Stromal cell of bone marrow (primary cell): ENCODE results near the gene SIK1.
"Not testable (repeated sequence)": the region's sequence is repeated elsewhere in the genome, so short reads cannot be mapped to it uniquely, and the experiment has no call there.

ENCODE experiments used
- DNase-seq: peaks from one replicate; pipeline ENCODE4 v3.0.0-alpha.2; 2012; ENCODE audit warnings: low read depth

The SIK1 gene

DNA sequence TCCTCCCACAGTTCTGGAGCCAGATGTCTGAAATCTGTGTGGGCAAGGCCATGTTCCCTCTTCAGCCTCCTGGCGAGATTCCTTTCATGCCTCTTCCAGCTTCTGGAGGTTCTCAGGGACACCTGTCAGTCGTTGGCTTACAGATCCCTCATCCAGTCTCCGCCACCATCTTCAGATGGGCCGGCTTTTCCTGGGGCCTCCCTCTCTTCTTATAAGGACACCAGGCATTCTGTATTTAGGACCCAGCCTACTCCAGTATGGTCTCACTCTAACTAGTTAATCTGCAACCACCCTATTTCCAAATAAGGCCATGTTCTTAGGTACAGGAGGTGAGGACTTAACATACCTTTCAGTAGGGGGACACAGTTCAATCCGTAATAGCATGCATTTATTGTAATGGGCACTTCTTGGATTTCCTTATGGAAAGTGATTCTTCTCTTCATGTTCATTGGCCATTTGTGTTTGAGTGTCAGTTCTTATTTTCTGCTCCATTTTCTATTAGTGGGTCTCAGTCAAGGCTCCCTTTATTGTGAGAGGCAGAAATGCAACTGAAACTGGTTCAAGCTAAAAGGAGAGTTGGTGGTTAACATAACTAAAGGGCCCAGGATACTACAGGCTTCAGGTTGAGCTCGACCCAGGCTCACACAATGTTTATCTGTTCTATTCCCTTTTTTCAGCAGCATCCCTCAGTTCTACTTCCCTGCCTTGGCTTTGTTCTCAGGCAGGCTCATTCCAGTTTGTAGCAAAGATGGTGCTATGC lies 12.6 kb upstream of the SIK1 start:
- DNase-seq = not testable (repeated sequence)

DNA sequence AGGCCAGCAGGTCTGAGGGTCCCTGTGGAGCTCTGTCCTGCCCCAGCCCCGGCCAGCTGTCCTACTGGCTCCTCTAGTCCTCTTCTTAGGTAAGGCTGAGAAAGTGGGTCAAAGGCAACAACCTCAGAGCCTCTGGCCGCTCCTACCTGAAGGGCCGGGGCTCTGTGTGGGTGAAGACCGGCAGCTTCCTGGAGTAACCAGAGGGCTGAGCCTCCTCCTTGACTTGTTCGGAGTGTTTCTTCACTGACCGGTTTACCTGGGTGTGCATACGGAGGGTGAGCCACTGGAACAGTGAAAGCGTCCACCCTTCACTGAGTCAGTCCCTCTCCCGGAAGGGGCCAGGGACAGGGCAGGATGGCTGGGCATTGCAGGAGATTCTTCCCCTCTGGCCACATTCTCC lies 9.3 kb upstream of the SIK1 start:
- DNase-seq = not testable (repeated sequence)

DNA sequence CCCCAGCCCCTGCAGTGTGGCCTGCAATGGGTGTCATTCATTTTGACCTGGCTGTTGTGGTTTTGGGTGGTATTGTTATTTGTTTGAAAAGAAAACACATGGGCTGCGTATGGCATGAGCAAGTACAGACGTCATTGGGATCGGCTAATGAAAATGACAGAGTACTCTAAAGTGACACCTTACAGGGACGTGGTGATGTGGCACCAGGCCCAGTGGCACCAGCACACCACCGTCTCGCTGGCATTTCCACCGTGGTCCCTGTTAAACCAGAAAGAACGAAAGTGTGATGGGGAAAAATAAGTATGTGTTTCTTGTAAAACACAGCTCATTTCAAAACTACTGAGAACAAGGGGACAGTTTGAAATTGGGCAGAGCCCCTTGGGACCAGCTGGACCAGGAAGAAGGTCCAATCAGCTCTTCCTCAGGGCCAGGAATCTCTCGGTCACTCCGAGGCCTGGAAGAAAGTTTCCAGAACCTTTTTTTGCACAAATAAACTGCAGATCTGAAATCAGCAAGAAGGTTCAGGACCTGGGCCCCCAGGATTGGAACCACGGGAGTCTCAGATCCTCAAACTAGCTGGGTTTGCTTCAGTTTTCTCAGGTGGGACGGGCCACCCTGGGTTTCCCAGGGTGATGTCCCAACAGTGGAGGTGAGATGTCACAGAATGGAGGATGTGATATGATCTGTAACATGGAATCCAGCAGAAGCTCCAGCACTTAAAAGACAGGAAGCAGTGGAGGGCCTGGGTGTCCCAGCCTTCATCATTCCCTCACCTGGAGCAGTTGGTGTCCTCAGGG lies 6.6 kb upstream of the SIK1 start:
- DNase-seq = not testable (repeated sequence)

DNA sequence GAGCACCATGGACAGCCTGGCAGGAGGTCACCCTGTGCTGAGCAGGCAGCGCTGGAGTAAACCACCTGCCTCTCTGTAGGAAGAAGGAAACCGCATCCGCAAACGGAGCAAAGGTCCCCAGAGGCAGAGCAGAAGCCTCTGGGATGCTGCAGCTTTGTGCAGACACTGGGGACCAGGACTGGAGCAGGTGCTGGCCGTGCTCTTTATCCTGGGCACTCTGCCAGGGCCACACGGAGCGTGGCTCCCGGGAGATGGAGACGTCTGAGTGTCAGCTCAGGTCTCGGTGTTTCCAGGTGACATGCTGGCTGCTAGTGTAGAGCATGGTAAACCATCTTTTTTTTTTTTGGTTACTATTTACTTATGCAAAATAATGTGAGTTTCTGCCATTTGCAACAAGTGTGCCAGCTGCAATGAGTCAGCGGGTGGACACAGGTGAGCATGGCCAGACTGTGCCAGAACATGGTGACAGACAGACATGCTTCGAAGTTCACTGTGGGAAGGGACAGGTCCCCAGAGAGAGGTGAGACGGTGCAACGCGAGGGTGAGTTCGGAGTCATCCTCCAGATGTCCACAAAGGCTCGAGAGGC lies 4.0 kb upstream of the SIK1 start:
- not testable (repeated sequence) for DNase-seq

DNA sequence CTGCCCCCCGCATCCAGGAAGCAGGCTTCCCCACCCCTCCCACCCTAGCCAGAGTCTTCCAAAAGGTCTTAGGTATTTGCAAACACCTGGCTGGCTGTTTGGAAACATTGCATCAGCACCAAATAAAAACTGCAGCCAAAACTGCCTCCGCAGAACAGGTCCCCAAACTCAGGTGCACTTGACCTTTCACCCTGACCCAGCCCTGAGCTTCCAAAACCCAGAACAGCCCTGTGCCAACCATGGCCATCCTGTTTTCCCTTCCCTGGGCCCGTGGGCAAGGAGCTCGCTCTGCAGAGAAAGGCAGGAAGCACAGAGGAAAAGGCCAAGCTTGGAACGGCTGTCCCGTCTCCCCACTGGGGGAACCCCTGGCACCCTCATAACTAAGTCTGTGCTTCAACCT lies 2.0 kb upstream of the SIK1 start:
- DNase-seq = not testable (repeated sequence)

DNA sequence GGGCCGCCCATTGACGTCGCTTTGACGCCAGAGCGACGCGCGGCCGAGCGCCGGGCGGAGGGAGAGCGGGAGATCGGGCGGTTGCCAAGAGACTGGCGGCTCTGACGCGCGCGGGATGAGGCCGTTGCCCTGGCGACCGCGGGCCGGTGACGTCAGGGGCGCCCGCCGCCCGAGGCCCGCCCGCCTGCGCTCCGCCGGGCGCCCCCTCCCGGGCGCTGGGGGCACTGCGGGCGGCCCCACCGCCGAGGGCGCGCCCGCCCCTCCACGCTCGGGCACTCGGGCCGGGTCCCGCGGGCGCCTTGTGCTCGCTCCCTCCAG lies 270 bp upstream of the SIK1 start:
- DNase-seq = not testable (repeated sequence)

DNA sequence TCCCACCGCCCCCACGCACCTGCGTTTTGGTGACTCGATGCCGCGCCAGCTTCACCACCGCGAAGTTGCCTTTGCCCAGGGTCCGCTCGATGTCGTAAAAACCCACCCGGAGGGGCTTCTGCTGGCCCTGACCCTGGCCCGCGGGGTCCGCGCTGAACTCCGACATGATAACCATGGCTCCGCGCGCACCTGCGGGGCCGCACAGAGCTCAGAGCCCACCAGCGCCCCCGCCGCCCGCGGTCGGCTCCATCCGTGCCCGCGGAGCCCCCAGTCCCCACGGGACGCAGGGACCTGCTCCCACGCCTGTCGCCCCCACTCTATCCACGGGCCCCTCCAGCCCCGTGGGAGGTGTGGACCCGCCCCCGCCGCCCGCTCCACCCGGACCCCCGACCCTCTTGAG lies 927 bp downstream of the SIK1 start:
- not testable (repeated sequence) for DNase-seq

DNA sequence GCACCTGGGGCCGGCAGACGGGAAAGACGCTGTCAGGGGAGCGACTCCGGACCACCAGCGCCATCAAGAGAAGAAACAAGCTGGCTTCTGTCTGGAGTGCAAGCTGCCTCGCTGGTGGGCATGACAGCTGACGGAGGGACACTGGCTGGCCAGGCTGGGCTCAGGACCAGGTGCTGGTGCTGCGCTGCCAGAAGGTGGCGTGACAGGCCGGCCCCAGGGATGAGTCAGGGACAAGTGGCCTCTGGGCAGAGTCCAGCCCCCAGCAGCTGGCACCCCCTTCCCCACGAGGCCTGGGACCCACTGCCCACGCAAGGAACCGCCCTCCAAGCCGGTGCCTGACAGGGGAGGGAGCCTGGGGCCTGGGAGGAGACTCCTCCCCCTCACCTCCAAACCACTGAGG lies 7.5 kb downstream of the SIK1 start:
- not testable (repeated sequence) for DNase-seq

DNA sequence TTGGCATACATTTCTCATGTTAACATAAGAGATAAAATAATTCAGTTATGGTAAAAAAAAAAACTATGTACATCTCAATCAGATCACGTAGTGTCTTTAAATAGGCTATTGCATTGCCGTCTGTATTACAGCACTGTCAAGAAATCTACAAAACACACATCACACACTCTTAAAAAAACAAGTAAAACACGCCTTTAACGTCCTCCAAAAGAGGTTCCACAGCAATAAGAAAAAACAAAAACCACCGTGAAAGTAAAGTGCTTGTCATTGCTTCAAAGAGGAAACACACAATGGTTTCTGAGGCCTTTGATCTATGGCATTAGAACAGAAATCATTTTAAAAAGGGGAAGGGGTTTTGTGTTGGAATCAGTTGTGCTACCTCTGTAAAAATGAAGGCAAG lies 12.4 kb downstream of the SIK1 start:
- not testable (repeated sequence) for DNase-seq

DNA sequence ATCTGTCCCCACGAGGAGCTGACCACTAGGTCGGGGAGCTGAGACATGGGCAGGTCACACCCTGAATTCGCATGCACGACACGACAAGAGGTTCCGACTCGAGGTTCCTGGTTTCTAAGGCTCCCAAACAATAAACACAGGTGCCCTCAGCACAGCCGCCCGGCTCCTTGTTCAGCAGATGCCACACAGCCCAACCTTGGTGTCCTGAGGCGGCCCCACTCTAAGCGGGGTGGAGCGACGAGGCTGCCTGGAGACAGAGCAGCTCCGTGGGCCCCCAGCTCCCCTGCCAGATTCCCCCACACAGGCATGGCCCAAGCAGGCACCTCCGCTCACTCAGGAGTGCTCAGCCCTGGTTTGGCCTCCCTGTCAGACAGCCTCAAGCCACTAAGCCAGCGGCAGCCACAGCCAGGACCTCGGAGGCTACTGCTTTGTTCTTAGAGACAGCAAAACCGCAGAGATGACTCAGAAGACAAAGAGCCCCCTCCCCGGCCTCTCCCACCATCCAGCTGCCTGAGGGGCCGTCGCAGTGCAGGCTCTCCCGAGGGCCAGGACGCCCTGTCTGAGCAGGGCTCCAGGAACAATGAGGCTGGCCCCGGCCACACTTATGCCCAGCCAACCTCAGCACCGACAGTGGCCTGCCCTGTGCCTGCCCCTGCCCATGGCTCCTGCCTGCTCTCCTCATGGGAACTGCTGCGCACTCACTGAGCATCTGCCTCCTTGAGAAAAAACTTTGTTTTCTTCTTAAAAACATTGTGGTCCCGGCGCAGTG lies 14.7 kb downstream of the SIK1 start:
- not testable (repeated sequence) for DNase-seq

DNA sequence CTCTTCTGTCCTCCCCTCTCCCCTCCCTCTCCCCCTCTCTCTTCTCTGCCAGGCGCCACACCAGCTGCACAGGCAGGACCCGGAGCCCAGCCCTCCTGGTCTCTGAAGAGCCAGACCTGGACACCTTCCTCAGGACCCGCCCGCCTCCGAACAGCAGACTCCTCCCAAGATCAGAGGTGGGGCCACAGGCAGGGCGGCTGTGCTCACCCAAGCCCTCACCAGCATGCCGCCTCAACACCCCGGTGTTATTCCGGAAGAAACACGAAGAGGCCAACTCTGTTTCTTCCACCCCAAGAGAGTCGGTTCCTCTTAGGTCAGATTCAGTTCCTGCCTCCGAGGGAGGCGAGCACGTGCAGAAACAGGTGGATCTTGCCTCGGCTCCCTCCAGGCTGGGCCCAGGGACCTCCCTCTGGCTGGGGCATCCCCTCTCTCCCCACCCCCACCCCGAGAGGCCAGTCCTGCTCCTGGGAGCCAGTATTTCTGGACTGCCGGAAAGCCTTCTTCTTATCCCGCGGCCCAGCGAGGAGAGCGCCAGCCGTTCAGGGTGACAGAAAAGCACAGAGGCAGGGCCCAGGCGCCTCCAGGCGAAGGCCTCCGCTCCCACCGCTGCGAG lies 16.4 kb downstream of the SIK1 start:
- not testable (repeated sequence) for DNase-seq

DNA sequence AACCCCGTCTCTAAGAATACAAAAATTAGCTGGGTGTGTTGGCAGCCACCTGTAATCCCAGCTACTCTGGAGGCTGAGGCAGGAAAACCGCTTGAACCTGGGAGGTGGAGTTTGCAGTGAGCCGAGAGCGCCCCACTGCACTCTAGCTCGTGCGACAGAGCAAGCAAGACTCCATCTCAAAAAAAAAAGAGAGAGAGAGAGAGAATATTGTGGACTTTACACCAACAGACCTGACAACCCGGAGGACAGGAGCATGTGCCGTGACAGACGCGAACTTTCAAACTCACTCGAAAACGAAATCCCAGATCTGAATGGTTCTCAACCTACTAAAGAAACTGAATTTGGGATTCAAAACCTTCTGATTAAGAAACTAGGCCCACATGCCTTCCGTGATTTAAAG lies 19.8 kb downstream of the SIK1 start:
- DNase-seq = not testable (repeated sequence)

DNA sequence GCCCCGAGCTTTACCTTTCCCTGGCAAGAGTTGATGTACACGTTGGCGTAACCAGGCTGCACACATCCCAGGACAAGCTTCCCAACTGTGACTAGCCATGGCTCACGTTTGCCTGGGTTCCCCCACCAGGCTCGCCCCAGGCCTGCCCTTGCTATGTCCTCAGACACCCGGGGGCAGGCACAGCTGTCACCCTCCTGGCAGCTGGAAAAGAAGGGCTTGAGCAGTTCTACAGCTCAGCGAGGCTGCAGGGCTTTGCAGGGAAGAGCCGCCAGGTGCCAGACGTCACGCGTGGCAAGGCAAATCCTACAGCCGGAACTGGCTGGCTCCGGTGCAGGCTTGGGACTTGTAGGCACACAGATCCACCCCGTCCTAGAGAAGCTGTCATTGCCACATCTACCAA lies 22.5 kb downstream of the SIK1 start:
- not testable (repeated sequence) for DNase-seq

DNA sequence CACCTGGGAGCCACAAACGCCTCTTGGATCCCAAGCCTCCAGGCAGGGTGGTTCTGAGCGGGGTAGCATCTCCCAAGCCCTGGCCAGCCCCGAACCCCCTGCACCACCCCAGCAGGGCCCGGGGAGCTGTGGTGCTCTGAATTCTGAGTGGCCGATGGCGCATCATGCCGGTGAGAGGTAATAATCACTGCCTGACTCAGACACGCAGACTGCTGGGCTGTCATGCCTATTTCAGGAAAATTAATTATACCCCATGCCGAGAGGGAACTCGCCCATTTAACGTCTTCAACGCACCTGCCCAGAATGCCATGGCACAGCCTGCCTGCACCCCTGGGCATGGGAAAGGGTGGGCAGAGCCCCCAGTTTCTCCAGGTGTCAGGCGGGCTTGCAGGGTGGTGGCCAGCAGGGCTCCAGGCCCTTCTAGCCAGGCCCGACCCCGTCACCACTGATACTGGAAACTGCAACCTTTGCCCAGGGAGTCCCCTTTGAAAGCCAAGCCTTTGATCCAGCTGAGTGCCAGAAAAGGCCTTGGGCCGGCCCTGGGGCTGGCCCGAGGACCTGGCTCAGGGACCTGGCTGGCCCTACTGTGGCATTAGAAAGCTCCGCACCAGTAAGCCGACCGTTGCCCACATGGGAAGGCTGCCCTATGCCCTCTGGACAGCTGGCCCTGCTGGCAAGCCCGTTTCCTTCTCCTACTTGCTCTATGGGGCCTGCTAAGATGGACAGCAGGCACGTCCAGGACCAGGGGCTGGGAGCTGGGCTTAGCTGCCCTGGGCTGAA lies 23.1 kb downstream of the SIK1 start:
- not testable (repeated sequence) for DNase-seq

DNA sequence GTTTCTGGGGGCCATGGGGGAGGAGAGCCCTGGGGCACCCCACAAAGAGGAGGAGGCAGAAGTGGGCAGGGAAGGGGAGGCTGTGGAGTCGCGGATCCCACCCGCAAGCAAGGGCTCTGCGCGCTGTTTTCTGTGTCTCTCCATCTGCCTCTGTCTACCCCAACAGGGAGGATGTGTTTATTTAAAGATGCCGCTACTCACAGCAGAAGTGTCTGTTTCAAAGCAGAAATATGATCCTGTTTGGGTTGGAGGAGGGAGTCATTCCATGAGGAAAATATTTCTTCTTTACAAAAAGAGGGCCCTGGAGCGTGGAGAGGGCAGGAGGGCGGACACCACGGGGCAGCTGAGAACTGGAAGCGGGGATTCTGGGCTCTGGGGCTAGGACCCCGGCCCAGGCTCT lies 25.8 kb downstream of the SIK1 start:
- not testable (repeated sequence) for DNase-seq

DNA sequence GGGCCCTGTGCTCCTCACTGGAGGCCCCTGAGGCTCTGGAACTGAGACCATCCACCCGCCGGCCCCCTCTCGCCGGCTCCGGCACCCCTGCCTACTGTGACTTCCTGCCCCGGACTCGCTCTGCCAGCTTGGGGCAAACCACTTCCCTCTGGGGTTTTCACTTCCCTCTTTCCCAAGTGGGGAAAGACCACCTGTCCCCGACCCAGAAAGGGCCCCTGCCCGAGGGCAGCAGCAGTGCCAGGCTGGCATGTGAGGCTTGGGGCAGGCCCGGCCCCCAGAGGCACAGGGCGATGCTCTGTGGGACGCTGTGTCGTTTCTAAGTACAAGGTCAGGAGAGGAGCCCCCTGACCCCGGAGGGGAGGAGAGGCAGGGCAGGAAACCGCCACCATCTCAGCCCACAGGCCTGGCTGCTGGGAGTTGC lies 27.3 kb downstream of the SIK1 start:
- DNase-seq = not testable (repeated sequence)

DNA sequence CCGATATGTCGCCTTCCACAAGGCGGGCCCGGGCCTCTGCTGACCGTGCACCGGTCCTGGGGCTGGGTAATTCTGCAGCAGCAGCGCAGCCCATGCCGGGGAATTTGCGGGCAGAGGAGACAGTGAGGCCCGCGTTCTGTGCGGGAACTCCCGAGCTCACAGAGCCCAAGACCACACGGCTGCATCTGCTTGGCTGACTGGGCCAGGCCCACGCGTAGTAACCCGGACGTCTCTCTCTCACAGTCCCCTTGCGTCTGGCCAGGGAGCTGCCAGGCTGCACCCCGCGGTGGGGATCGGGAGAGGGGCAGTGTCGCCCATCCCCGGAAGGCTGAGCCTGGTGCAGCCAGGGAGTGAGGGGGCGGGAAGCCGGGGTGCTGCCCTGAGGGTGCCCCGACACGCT lies 27.8 kb downstream of the SIK1 start:
- DNase-seq = not testable (repeated sequence)

DNA sequence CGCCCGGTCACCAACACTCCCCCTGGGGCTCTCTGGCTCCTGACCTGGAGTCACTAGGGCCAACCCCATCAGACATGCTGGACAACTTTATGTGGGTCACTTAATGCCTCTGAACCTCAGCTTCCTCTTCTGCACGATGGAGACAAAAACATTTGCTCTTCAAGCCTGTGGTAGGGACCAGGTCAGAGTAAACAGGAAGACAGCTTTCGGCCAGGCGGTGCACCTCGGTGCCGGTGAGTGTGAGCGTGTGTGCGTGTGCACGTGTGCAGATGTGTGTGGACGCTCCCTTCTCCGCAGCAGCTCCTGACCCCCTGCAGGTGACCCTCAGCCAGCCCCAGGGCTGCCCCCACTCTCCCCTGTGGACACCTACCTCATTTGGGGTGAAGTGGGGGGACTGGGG lies 28.4 kb downstream of the SIK1 start:
- DNase-seq = not testable (repeated sequence)

DNA sequence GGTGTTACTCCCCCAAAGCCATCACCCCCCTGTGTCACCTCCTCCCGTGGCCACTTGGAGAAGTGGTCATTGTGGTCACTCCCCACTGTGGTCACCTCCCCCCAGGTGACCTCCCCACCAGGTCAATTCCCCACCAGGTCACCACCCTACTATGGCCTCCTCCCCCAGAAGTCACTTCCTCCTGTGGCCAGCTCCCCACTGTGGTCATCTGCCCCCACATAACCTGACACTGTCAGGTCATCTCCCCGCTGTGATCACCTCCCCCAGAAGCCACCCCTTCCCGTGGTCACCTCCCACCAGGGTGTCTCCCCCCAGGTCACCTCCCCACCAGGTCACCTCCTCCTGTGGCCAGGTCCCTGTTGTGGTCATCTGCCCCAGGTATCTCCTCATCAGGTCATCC lies 28.9 kb downstream of the SIK1 start:
- DNase-seq = not testable (repeated sequence)

DNA sequence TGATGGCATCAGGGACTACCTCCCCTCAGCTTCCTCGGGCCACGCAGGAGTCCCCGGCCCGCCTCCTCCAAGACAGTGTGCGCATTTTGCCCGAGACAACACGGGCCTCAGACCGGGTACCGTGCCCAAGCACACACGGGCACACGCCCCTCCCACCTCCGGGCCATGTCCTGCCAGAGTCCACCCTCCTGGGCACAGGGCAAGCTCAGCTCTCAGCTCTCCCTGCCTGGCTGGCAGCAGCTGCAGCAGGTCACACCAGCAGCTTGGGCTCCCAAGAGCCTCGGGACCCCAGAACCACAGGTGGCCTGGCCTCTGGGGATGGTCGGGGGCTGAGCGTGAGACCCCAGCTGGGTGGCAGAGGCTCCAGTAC lies 29.5 kb downstream of the SIK1 start:
- not testable (repeated sequence) for DNase-seq
